ENCODE results near the gene CHD3. TPM values are rescaled to one million over a fixed set of nuclear protein-coding genes. Genes with fewer than 3 reads are reported as not detected.

CHD3 gene
- total and polyA plus RNA-seq, 10 of the 15 experiments (the other 5 are each of a cell fraction or from before 2014, with no cell fraction given): 1.4 to 86.8 (median 39.1) TPM

DNA sequence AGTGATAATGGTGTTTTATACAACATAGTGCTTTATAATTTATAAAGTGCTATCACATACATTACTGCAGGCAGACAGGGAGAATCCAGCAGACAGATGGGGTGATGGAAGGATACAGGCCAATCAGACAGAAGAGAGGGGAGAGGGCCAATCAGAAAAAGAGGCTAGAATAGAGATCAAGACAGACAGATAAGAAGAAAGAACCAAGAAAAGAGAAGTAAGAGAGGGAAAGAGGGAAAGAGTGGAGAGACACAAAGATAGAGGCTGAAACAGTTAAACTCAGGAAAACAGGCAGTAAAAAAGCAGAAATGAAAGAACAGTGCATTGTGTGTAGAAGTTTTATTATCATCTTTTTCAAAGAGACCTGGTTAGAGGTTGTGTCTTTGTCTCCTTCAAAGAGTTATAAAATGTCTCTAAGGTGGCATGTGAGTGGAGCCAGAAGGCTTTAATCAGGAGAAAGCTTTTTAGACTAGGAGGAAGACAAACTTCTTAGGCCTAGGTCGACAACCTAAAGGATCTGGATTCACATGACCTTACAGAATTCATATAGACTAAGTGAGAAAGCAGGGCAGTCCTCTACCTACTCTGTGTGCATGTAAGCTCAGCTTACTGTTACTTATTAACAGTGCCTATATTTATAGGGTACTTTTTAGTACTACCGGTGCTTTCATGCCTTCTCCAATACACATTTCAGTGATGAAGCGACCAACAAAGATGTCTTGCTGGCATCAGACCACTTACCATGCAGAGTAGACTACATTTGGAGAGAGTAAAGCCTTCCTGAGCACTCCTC, 8.3 kb upstream of the CHD3 start (continued):
- TF ChIP-seq, protein P1, sequence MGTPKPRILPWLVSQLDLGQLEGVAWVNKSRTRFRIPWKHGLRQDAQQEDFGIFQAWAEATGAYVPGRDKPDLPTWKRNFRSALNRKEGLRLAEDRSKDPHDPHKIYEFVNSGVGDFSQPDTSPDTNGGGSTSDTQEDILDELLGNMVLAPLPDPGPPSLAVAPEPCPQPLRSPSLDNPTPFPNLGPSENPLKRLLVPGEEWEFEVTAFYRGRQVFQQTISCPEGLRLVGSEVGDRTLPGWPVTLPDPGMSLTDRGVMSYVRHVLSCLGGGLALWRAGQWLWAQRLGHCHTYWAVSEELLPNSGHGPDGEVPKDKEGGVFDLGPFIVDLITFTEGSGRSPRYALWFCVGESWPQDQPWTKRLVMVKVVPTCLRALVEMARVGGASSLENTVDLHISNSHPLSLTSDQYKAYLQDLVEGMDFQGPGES (IDR thresholded peaks at IDR 0.05): no peak
- TF ChIP-seq BMI1 (IDR thresholded peaks at IDR 0.05; ENCODE audit: borderline replicate concordance) (no peak), EGR1 (IDR thresholded peaks at IDR 0.05; ENCODE audit: borderline replicate concordance in 1 of 2, low read depth in 2 of 2, low read length in 2 of 2) (no peak), IKZF1 (conservative IDR thresholded peaks at IDR 0.05) (0 out of 2 replicates have a peak, but pooled peaks have one; percentile 33), POU2F2 (IDR thresholded peaks at IDR 0.05; ENCODE audit: borderline replicate concordance, low read depth, low read length) (no peak), EED (IDR thresholded peaks at IDR 0.05; ENCODE audit: low read depth) (no peak)
- TF ChIP-seq, protein P2, sequence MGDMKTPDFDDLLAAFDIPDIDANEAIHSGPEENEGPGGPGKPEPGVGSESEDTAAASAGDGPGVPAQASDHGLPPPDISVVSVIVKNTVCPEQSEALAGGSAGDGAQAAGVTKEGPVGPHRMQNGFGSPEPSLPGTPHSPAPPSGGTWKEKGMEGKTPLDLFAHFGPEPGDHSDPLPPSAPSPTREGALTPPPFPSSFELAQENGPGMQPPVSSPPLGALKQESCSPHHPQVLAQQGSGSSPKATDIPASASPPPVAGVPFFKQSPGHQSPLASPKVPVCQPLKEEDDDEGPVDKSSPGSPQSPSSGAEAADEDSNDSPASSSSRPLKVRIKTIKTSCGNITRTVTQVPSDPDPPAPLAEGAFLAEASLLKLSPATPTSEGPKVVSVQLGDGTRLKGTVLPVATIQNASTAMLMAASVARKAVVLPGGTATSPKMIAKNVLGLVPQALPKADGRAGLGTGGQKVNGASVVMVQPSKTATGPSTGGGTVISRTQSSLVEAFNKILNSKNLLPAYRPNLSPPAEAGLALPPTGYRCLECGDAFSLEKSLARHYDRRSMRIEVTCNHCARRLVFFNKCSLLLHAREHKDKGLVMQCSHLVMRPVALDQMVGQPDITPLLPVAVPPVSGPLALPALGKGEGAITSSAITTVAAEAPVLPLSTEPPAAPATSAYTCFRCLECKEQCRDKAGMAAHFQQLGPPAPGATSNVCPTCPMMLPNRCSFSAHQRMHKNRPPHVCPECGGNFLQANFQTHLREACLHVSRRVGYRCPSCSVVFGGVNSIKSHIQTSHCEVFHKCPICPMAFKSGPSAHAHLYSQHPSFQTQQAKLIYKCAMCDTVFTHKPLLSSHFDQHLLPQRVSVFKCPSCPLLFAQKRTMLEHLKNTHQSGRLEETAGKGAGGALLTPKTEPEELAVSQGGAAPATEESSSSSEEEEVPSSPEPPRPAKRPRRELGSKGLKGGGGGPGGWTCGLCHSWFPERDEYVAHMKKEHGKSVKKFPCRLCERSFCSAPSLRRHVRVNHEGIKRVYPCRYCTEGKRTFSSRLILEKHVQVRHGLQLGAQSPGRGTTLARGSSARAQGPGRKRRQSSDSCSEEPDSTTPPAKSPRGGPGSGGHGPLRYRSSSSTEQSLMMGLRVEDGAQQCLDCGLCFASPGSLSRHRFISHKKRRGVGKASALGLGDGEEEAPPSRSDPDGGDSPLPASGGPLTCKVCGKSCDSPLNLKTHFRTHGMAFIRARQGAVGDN (IDR thresholded peaks at IDR 0.05): no peak
- TF ChIP-seq, protein P3, sequence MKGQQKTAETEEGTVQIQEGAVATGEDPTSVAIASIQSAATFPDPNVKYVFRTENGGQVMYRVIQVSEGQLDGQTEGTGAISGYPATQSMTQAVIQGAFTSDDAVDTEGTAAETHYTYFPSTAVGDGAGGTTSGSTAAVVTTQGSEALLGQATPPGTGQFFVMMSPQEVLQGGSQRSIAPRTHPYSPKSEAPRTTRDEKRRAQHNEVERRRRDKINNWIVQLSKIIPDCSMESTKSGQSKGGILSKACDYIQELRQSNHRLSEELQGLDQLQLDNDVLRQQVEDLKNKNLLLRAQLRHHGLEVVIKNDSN (IDR thresholded peaks at IDR 0.05; ENCODE audit: borderline replicate concordance, extremely low read length, insufficient read depth, low read depth, low read length): no peak

Measured in GM12878 (cell line).